WERI-Rb-1 (cell line): ENCODE results near the gene GDPD2.

Experiments used
- DNase-seq: peaks from one replicate; pipeline ENCODE4 v3.0.0-alpha.2; 2020
- H3K27ac ChIP-seq: fragments of 250-450 bp; sonication (Bioruptor Pico); 2 replicates; pipeline ENCODE4 v1.5.1; 2020; ENCODE audit warnings: mild to moderate bottlenecking, moderate library complexity
- H3K27me3 ChIP-seq: fragments of 250-450 bp; sonication (Bioruptor Pico); 2 replicates; pipeline ENCODE4 v1.5.1; 2021; ENCODE audit warnings: mild to moderate bottlenecking, low read depth, moderate library complexity; ENCODE audit not compliant: insufficient read depth, severe bottlenecking
- H3K36me3 ChIP-seq: fragments of 250-450 bp; sonication (Bioruptor Pico); 2 replicates; pipeline ENCODE4 v1.5.1; 2020; ENCODE audit warnings: mild to moderate bottlenecking, moderate library complexity
- H3K4me3 ChIP-seq: 2 replicates; pipeline ENCODE4 v1.5.1; 2011; ENCODE audit warnings: low read depth, mild to moderate bottlenecking, control low read depth, low read length
- H3K9me3 ChIP-seq: fragments of 250-450 bp; sonication (Bioruptor Pico); 2 replicates; pipeline ENCODE4 v1.5.1; 2021; ENCODE audit warnings: mild to moderate bottlenecking, moderate library complexity; ENCODE audit not compliant: severe bottlenecking
- CTCF ChIP-seq: IDR thresholded peaks from 2 replicates; pipeline ENCODE4 v1.5.1; 2011; ENCODE audit warnings: low read depth, mild to moderate bottlenecking, control low read depth, inconsistent platforms, low read length

GDPD2 gene

GRCh38 chrX:70426286-70427278, 3.5 kb downstream of the GDPD2 start:
- Histone ChIP-seq H3K27me3 (peaks cover 8% of the 10 kb centered on the region), H3K36me3 (no peaks in the 10 kb centered on the region), H3K27ac (no peak overlapping the region), H3K9me3 (no peaks in the 10 kb centered on the region), H3K4me3 (no peak overlapping the region)
- no peak for TF ChIP-seq CTCF
- no peak for DNase-seq

- Histone ChIP-seq H3K9me3 (no peaks in the 10 kb centered on the region), H3K4me3 (no peak overlapping the region), H3K27me3 (peaks cover 8% of the 10 kb centered on the region)
Measured at GRCh38 chrX:70427365-70427764, 4.3 kb downstream of the GDPD2 start.

GRCh38 chrX:70429759-70430158, 6.6 kb downstream of the GDPD2 start:
- Histone ChIP-seq H3K27me3 (peaks cover 9% of the 10 kb centered on the region), H3K27ac (no peak overlapping the region), H3K36me3 (no peaks in the 10 kb centered on the region), H3K4me3 (no peak overlapping the region), H3K9me3 (no peaks in the 10 kb centered on the region)
- DNase-seq = no peak
- no peak for TF ChIP-seq CTCF

More at GRCh38 chrX:70427365-70427764, 4.3 kb downstream of the GDPD2 start:
- Histone ChIP-seq H3K36me3 (no peaks in the 10 kb centered on the region), H3K27ac (no peak overlapping the region)
- TF ChIP-seq CTCF = no peak
- DNase-seq = no peak

- no peak overlapping the region for H3K27ac ChIP-seq
- peak overlapping the region; percentile 63 for H3K4me3 ChIP-seq
- no peaks in the 10 kb centered on the region for H3K9me3 ChIP-seq
- DNase-seq = no peak
- no peak for TF ChIP-seq CTCF
- no peaks in the 10 kb centered on the region for H3K36me3 ChIP-seq
- peaks cover 24% of the 10 kb centered on the region for H3K27me3 ChIP-seq
Measured at GRCh38 chrX:70432936-70433847, 10.1 kb downstream of the GDPD2 start.

GRCh38 chrX:70433848-70434351, 10.8 kb downstream of the GDPD2 start:
- peak overlapping the region; percentile 63 for H3K4me3 ChIP-seq
- peaks cover 30% of the 10 kb centered on the region for H3K27me3 ChIP-seq
- no peaks in the 10 kb centered on the region for H3K36me3 ChIP-seq
- peak; percentile 84 for TF ChIP-seq CTCF
- peak overlapping the region; percentile 49 for H3K27ac ChIP-seq
- peak; percentile 74 for DNase-seq
- H3K9me3 ChIP-seq = no peaks in the 10 kb centered on the region
